ENCODE measurements around the gene TNFRSF19.
"Not testable (repeated sequence)": the region's sequence is repeated elsewhere in the genome, so short reads cannot be mapped to it uniquely, and the experiment has no call there.

Gene TNFRSF19

GRCh38 chr13:23570099-23570920, at the start of gene TNFRSF19:
Gene TNFRSF19, plus strand, starts transcription at chr13:23570412. Its CDS starts 19,772 bp downstream, at chr13:23590184.
- FAIRE-seq, result no peak

DNA sequence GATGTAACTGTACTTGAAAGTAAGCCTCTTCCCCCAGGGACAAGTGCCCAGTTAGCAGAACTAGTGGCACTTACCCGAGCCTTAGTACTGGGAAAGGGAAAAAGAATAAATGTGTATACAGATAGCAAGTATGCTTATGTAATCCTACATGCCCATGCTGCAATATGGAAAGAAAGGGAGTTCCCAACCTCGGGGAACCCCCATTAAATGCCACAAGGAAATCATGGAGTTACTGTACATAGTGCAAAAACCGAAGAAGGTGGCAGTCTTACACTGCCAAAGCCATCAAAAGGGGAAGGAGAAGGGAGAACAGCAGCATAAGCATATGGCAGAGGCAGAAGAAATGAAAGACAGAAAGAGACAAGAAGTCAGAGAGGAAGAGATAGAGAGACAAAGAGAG, 40.3 kb upstream of the TNFRSF19 start:
- not testable (repeated sequence) for FAIRE-seq

- FAIRE-seq, result no peak
Measured at GRCh38 chr13:23531446-23531845, 38.8 kb upstream of the TNFRSF19 start.

GRCh38 chr13:23534090-23534489, 36.1 kb upstream of the TNFRSF19 start:
- no peak for FAIRE-seq

DNA sequence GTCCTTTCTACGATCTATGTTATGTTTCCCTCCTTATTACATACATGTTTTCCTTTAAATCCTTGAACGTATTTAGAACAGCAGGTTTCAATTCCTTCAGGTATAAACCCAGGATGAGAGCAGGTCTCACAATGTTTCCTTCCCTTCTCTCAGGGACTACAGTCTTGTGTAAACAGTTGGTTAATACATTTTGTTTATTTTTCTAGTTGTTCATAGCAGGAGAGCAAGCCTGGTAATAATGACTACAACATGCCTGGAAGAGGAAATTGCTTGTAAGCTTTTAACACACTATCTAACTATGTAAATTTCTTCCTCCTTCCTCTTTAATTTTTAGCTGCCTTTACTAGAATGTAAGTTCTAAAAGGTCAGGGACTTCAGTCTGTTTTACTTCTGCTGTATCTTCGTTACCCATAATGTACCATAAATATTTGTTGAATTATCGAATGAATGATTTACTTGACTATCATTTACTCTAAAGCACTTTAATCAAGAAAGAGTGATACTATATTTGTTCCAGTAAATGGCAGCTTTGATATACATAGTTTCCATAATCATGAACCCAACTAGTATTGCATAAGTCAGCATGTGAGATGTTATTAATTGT, 28.9 kb upstream of the TNFRSF19 start:
- FAIRE-seq, result no peak

DNA sequence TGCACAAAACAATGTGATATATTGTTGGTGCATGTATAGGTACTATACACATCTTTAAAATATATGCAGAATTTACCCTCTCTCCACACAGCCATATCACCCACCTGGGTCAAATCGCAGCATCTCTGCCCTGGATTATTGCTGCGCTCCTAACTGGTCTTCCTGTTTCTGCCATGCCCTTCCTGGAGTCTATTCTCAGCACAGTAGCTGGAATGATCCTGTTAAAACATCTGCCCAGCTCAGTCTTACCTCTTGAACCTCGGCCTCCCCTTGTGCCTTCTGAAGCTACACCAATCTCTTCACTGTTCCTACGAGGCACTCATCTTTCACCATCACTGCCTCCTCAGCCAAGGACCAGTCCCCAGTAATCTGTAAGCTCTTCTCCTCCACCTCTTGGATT, 25.5 kb upstream of the TNFRSF19 start:
- FAIRE-seq, result no peak

DNA sequence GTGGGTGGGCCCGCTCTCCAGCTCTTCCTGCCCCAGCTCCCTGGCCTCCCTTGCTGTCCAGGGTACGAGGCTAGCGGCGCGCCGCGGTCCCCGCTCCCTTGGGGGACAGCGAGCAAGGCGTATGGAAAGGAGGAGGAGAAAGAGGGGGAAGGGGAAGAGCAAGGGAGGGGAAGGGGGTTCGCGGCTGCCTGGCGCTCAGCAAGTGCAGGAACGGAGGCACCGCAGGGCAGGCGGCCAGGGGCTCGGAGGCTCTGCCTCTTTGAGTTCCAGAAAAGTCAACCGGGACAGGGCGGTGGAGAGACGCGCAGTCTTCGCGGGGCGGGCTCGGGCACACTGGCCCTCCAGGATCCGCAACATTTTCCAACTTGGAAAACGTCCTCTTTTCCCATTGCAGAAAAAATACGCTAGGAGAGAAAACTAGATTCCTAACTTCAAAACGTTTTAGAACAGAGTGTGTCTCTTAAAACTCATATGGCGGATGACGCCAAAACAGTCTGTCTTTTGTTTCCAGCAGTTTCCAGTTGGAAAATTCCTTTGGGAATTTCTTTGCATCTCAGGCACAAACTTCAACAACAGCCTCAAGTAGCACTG, 23.1 kb upstream of the TNFRSF19 start:
- FAIRE-seq, result no peak

DNA sequence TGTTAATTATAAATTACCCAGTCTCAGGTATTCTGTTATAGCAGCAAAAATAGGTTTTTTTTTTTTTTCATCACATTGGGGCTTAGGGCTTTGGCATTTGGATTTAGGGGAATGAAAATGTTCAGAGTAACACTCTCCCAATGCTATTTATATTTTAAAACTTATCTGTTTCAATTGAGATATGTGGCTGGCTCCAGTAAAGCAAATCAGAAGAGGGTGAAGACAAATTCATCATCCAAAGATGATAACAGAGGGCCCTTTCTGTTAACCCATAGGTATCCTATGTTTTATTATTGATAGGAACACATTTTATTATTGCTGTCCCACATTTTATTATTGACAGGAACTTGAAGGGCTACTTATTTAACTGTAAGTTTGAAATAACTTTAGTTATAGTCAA, 20.5 kb upstream of the TNFRSF19 start:
- no peak for FAIRE-seq

DNA sequence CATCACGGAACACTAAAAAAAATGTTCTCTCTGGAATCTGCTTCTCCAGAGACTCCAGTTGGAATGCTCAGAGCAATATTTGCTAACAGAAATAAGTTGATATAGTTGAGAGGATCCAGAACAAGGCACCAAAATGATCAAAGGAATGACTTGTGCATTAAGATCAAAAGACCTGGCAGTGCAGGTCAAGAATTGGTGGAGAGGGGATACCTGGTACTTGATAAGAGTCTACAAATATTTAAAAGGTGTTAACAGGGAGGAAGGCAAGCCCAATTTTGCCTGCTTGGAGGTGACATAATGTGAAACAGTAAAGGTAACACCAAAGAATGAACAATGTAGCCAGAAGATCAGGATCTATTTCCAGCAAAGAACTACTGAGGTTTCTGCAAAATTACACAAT, 20.0 kb upstream of the TNFRSF19 start:
- no peak for FAIRE-seq

- FAIRE-seq, result no peak
Measured at GRCh38 chr13:23551213-23552008, 18.8 kb upstream of the TNFRSF19 start.

GRCh38 chr13:23552171-23552570, 18.0 kb upstream of the TNFRSF19 start:
- no peak for FAIRE-seq

GRCh38 chr13:23552661-23553060, 17.6 kb upstream of the TNFRSF19 start:
- FAIRE-seq, result no peak

GRCh38 chr13:23554000-23554399, 16.2 kb upstream of the TNFRSF19 start:
- no peak for FAIRE-seq

- FAIRE-seq, result no peak
Measured at GRCh38 chr13:23557043-23557442, 13.2 kb upstream of the TNFRSF19 start.

GRCh38 chr13:23557733-23558132, 12.5 kb upstream of the TNFRSF19 start:
- FAIRE-seq, result no peak

GRCh38 chr13:23558675-23559536, 11.3 kb upstream of the TNFRSF19 start:
- FAIRE-seq, result no peak

DNA sequence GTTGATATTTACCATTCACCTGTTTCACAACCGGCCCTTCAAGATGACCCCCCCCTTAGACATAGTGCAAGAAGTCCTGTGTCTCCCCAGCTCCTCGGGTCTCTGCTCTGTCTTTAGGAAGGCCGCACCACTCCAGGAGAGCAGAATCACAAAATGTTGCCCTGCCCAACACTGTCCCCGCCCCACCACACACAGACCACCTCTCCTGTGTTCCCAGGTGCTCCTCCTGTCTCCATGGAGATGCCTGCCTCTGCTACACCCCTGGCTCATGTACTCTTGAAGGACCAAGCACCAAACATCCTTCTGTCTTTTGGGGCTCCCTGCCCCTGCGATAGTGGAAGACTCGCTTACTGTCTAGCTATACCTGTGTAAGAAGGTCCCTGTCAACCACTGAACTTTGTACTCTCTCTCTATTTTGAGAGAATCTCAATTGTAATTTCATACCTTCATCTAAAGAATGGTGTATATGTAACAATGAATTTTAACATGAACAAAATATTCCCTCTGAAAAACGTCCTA, 9.6 kb upstream of the TNFRSF19 start:
- no peak for FAIRE-seq

DNA sequence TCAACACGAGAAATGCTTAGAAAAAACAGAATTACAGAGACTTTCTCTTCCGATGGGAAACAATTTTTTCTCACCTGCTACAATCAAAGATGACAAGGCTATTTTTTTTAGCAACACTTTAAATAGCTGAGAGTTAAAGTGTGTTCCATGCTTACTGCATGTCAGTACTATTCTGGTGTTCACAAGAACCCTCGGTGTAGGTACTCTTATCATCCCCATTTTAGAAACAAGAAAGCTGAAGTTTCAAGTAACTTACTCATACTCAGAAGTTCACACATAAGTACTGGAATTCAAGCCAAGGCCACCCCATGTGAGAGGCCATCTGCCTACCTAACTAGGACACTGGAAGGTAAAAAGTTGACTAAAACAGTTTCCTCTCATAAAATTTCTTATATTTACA, 9.0 kb upstream of the TNFRSF19 start:
- no peak for FAIRE-seq

GRCh38 chr13:23563085-23563845, 6.9 kb upstream of the TNFRSF19 start:
- FAIRE-seq, result no peak

DNA sequence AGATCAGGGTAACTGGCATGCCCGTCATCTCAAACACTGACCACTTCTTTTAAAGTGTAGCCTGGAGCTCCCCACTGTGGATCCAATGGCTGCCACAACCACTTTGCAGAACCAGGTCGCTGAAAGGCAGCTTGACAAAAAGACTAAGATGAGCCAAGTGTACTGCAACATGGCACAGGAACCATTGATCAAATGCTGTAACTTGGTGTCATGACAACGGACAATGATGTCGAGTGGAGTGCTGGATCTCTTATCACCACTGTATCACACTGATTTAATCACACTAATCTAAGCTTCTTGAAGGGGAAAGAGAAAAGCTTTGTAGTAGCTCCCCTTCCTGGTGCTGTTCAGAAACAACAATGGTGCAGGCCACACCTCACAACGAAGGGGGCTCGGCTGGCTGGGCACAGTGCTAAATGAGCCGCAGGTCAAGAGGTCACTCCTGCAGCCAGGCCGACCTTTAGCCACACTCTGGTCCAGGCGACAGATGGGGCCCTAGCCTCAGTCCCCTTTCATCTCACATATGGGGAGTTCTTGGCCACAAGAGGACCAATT, 2.2 kb upstream of the TNFRSF19 start:
- FAIRE-seq, result no peak

- FAIRE-seq, result no peak
Measured at GRCh38 chr13:23570921-23571315, 706 bp downstream of the TNFRSF19 start.

Measured in colon (tissue), 2 donors.